HG03457 (cell line): ENCODE results near the gene CFAP210.

Experiments
- ATAC-seq: cut with Tn5 transposase; IDR thresholded peaks from one replicate; pipeline ENCODE4 v1.9.1; 2021; ENCODE audit warnings: moderate number of reproducible peaks; ENCODE audit not compliant: unreplicated experiment

The CFAP210 gene

DNA sequence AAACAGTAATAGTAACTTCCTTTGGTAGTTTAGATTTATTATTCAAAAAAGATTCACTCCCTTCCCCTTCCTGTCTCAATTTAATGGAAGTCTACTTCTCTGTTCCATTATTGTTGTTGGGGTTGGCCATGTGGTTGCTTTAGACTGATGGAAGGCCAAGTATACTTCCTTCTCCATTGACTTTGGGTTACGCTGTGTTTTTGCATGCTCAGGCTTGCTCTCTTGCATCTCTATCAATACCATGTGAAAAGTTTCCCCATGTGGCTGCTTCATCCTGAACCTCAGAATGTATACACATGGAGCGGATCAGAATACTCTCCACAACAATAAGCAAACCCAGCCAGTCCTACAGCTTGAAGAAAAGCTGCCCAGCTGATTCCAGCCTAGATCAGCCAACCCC lies 20.3 kb downstream of the CFAP210 start:
- no peak for ATAC-seq

DNA sequence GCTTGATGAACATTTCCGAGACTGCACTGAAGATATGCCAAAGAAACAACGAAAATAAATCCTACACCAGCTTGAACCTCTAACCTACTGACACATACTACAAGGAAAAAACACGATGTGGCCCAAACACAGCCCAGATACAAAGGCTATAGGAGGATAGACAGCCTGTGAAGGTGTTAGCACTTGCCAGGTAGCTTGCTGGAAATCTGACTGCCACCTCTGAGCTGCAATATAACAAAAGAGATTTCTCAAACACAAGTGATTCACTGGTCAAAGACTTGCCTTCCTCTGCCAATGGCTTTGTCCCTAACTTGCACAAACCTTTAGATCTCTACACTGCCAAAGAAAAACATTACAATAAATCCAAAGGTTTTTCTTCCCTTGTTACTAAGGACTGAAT lies 21.1 kb downstream of the CFAP210 start:
- no peak for ATAC-seq

DNA sequence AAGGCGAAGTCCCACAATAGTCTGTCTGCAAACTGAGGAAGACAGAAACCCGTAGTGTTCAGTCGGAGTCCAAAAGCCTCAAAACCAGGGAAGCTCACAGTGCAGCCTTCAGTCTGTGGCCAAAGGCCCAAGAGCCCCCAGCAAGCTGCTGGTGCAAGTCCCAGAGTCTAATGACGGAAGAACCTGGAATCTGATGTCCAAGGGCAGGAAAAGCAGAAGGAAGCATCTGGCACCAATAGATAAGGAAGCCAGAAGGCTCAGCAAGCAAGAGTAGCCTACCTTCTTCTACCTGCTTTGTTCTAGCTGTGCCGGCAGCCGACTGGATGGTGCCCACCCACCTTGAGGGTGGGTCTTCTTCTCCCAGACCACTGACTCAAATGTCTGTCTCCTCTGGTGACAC lies 21.8 kb downstream of the CFAP210 start:
- no peak for ATAC-seq

DNA sequence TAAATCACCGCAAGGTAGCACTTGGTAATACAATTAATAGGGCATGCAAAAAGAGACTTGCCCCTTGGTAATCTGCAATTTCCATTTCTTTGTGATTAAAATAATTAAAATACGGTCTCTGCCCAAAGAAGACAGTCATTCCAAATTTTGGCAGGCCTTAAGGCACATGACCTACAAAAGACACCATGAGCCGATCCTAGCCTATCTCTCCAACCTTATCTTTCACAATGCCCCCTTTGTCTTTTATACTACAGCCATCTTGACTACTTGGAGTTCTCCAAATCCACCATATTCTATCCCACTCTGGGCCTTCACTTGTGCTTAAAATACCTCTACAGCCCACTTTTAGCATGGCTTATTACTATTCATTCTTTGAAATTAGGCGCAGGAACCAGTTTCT lies 23.3 kb downstream of the CFAP210 start:
- ATAC-seq: no peak

DNA sequence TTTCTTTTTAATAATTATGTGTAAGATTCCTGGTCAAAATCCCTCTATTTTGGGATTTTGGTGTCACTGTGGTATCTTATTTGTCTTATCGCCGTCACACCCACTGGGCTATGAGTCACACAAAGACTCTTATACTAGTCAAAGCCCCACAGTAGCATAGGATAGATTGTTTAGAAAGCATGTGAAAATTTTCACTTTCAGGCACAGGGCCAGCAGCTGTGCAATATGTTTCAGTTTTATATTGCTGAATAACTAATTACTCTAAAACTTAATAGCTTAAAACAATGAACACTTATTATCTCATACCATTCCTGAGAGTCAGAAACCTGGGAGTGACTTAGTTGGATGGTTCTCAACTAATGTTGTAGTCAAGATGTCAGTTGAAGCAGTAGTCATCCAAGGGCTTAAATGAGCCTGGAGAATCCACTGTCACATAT lies 24.0 kb downstream of the CFAP210 start:
- ATAC-seq: no peak

DNA sequence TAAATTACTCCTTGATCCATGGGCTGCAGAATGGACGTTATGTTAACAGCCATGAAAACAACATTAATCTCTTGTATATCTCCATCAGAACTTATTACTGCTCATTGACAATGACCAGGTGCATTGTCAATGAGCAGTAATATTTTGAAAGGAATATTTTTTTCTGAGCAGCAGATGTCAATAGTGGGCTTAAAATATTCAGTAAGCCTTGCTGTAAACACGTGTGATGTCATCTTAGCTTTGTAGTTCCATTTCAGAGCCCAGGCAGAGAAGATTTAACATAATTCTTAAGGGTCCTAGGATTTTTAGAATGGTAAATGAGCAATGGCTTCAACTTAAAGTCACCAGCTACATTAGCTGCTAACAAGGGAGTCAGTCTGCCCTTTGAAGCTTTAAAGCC lies 26.6 kb downstream of the CFAP210 start:
- no peak for ATAC-seq

DNA sequence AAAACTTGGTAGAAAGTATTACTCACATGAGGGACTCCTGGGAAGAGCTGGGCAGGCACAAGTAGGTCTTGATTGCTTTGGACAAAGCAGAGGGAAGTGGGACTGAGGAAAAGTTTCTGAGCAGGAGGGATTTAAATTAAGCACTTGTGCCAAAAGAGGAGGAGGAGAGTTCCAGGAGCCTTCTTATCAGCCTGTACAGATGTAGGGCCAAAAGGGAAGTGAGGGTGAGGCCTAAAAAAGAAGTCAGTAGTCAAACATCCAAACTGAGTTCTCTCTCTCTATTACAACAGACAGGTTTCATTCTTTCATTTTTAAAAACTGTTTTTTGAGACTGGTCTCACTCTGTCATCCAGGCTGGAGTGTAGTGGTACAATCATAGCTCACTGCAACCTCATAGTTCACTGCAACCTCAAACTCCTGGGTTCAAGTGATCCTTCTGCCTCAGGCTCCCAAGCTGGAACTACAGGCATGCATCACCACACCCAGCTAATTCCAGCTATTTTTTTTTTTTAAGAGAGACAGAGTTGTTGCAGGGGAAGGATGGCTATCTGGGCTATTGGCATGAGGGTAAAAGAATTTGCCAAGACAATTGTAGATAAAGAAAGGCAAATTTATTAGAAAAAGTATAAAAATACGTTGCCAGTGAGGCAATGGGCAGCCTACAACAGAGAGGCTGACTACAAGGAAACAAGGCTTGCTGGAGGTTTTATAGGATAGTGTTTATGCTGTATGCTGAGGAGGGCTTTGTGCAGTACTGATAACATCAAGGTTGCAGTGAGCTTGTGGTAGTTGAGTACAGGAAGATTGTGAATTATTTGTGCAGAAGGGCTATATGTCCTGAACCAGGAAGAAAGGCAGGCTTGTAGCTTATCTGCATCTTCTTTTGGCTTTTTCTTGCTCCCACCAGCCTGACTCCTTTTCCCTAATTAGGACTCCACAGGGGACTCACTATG lies 29.0 kb downstream of the CFAP210 start:
- ATAC-seq: no peak

DNA sequence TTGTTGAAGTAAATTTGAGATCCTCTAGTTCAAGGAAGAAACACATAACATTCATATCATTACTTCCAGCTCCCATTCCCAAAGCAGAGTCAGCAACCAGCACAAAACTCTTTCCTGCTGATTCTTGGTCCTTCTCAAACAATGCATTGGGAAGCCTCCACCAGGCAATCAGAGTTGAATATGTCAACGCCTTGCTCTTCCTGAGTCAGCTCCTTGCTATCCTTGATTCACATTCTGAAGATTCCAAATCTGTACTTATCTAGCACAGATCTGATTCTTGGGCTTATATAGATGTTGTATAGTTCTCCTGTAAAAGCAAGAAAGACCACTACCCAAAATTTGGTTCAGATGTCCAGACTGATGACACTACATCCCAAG lies 29.6 kb downstream of the CFAP210 start:
- no peak for ATAC-seq

DNA sequence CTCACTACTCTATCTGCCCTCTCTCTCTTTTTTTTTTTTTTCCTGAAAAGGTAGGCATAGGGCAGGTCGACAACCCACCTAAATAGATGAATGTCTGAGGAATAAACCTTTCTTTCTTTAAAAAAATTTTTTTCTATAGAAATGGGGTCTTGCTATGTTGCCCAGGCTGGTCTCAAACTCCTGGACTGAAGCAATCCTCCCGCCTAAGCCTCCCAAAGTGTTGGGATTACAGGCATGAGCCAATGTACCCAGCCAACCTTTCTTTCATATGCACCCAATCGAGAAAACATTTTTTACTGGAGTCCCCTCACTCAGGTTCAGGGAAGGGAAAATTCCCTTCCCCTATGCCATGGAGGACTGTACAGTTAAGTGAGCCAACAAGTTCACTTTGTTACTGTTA lies 31.0 kb downstream of the CFAP210 start:
- ATAC-seq: no peak

DNA sequence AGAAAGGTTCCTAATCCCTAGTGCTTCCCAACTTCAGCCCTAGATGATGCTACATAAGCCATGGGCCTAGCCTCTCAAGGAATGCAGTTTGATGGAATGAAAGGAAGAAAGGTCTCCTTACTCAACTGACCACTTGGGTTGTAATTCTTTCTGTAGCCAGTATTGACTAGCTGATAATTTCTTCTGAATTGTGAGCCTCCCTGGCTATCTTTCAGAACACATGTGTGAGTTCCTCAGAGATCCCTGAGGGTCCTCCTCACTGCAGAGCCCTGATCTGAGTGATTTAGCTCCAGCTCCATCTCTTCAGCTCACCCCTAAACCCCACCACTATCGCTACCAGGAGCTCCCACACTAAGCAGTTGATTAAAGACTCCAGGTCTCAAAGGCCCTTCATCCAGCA lies 31.5 kb downstream of the CFAP210 start:
- no peak for ATAC-seq

DNA sequence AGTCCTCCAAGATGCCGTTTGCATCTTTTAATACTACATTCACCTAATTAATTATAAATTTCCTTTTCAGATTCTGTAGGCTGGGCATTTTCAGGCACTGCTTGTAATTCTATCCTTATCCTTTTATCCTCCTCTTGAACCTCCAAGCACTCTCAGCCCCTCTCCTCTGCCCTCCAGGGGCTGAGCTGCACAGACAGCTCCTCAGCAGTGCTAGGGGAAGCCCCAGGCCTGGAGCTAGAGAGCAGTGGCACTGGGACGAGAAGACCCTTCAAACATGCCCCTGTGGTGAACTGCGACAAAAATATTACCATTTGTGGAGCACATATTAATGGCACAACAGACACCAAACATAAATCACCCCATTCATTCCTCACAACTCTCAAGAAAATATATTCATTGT lies 32.9 kb downstream of the CFAP210 start:
- ATAC-seq: no peak

DNA sequence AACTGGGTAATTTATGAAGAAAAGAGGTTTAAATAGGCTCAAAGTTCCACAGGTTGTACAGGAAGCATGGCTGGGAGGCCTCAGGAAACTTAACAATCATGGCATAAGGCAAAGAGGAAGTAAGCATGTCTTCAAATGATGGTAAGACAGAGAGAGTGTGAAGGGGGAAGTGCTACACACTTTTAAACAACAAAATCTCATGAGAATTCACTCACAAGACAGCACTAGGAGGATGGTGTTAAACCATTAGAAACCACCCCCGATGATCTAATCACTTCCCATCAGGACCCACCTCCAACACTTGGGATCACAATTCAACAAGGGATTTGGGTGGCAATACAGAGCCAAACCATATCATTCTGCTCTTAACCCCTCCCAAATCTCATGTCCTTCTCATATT lies 34.9 kb downstream of the CFAP210 start:
- ATAC-seq: no peak

DNA sequence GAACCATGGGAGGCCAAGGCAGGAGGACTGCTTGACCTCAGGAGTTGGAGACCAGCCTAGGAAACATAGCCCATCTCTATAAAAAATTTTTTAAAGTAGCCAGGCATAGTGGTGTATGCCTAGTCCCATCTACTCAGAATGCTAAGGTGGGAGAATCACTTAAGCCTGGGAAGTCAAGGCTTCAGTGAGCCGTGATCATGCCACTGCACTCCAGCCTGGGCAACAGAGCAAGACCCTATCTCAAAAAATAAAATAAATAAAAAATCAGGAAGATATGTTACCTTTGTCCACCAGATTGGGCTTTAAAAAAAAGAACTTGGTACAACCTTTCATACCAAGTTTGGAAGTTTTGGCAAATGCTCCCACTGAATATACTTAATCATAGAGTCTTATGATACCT lies 35.3 kb downstream of the CFAP210 start:
- no peak for ATAC-seq

DNA sequence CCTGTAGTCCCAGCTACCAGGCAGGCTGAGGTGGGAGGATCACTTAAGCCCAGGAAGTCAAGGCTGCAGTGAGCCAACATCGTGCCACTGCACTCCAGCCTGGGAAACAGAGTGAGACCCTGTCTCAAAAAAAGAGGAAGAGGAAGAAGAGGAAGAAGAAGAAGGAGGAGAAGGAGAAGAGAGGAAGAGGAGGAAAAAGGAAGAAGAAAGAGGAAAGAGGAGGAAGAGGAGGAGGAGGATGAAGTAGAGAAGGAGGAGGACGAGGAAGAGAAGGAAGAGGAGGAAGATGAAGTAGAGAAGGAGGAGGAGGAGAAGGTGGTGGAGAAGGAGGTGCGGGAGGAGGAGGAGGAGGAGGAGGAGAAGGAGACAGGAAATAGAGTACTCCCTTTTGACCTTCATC lies 38.0 kb downstream of the CFAP210 start:
- ATAC-seq: no peak

DNA sequence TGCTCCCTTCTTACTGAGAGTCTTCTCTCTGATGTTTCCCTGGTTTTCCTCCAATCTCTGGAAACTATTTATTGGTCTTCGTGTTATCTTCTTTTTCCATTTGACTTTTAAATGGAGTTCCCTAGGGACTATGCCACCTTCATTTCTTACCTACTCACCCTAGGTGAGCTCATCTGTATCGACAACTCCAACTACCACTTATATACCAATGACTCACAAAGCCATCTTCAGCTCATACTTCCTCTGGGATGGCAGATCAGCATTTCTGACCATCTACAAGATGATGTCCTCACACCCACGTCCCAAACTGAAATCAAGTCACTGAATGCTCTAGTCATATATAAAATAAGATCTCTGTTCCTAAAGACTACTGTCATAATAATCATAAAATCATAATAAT lies 40.6 kb downstream of the CFAP210 start:
- no peak for ATAC-seq

DNA sequence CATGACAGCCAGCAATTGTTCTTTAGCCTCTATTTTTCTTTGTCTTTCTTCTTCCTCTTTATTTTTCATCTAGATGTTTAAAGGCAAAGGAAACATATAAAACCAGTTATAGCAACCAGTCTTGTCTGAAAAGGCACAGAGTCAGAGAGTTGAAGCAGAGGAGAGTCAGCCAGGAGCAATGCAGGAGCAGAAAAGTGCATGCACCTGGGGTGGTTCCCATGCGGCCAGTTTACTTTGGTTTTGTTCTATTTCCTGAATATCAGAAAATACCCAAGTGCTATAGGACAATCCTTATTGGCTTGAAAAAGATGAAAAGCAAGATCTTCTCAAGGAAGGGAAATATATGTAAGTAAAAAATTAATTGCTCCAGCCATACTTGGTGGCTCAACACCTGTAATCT lies 44.9 kb downstream of the CFAP210 start:
- no peak for ATAC-seq

DNA sequence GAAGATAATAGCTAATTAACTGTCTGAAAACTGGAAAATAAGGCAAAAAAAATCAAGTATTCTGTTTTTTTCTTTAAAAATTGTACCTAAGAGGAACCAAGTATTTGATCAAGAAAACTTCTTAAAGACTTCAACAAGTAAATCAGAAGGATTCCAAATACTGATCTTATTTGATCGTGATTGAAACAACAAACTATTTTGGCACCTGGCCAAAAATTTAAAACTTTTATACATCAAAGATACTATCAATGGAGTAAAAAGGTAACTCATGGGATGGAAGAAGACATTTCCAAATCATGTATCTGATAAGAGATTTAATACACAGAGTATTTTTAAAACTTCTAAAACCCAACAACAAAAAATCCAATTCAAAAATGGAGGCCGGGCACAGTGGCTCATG lies 46.7 kb downstream of the CFAP210 start:
- no peak for ATAC-seq

DNA sequence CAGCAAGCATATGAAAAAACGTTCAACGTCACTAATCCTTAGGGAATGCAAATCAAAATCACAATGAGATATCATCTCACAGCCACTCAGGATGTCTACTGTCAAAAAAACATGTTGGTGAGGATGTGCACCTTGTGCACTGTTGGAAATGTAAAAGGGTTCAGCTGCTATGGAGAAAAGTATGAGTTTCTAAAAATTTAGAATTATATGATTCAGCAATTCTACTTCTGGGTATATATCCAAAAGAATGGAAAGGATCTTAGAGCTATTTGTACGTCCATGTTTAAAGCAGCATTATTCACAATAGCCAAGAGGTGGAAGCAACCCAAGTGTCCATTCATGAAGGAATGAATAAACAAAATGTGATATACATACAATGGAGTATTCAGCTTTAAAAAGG lies 50.0 kb downstream of the CFAP210 start:
- ATAC-seq: no peak

DNA sequence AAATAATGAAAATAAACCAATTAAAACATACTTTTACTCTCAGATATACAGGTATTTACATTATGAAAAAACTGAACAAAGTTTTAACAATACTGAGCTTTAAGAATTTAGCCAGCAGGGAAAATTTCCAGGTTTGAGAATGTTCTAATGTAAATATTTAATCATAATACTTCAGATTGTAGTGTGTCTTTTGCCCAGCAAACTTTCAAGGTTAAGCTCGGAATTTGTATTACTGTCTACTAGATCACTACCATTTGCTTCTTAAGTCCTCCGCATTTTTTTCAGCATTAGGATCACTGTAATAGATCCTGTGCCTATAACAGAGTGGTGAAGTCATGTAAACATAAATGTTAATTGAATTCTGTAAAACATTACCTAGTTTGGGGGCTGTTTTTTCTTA lies 52.7 kb downstream of the CFAP210 start:
- ATAC-seq: no peak

DNA sequence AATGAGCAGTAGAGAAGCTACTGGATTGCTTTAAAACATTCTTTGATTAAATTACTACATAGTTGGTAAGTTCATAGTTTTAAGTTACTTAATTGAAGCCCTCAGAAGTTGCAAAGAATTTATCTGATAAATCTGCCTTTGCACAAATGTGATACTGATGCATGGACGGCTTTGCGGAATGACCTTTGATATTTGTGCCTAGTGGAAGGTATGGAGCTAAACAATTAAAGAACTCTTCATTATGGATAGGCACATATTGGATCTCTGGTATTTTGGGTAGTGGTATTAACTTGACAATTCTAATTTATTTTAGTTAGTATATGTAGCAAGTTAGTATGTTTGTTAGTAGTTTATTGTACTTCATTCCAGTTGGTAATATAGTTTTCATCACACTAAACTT lies 54.1 kb downstream of the CFAP210 start:
- ATAC-seq: no peak

DNA sequence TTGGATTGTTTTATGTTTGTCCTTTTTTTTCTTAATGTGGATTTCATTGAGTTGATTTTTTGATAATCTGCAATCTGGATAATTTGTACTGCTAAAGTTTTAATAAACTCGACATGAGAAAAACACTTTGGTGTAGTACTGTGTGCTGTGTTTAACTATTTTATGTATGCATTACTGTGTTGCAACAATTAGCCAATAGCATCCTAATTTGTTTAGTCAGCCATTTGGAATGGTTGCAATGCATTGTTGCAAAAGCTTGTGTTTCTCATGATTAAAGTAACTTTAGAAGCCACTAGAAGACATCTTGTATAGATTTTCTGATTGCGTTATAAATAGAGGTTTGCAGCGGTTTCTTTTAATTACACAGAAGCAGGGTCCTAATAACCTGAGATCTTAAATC lies 56.6 kb downstream of the CFAP210 start:
- no peak for ATAC-seq

DNA sequence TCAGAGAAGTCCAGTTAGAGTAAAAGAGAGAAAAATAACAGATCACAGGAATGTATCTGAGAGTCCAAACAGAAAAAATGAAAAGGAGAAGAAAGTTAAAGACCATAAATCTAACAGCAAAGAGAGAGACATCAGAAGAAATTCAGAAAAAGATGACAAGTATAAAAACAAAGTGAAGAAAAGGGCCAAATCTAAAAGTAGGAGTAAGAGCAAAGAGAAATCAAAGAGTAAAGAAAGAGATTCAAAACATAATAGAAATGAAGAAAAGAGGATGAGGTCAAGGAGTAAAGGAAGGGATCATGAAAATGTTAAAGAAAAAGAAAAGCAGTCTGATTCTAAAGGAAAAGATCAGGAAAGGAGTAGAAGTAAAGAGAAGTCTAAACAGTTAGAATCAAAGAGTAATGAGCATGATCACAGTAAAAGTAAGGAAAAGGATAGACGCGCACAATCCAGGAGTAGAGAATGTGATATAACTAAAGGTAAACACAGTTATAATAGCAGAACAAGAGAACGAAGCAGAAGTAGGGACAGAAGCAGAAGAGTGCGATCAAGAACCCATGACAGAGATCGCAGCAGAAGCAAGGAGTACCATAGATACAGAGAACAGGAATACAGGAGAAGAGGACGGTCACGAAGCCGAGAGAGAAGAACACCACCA lies 57.6 kb downstream of the CFAP210 start:
- no peak for ATAC-seq
